ENCODE data around the gene XRN2.

XRN2 gene

DNA sequence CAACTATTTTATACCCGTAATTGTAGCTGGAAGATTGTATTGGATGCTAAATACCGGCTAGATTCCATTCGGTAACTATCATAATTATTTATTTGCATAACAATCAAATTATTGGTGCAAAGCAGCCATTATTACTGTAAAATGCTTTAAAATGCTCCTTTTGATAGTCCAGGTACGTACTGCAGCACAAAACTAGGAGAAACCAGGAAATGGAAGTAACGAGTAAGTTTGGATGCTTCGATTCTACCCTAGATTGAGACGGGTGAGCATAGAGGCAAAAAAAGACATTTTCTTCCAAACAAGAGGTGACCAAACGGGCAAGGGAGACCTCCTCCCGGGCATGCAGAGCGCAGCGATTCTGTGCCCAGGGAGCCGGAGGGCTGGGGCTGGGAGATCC lies 469 bp upstream of the XRN2 start:
- no peak for DNase-seq

- DNase-seq, result no peak
These were observed 898 bp downstream of the XRN2 start for GRCh38 chr20:21303872-21304586.

GRCh38 chr20:21308340-21308739 lies 5.2 kb downstream of the XRN2 start:
- no peak for DNase-seq

- no peak for DNase-seq
These were observed 6.7 kb downstream of the XRN2 start for GRCh38 chr20:21309678-21310467.

- DNase-seq, result no peak
These were observed 9.8 kb downstream of the XRN2 start for GRCh38 chr20:21312813-21313474.

GRCh38 chr20:21315138-21315537 lies 12.0 kb downstream of the XRN2 start:
- peak; percentile 1 for DNase-seq

GRCh38 chr20:21322083-21322710 lies 19.1 kb downstream of the XRN2 start:
- DNase-seq, result no peak

GRCh38 chr20:21322921-21323331 lies 19.8 kb downstream of the XRN2 start:
- no peak for DNase-seq

DNA sequence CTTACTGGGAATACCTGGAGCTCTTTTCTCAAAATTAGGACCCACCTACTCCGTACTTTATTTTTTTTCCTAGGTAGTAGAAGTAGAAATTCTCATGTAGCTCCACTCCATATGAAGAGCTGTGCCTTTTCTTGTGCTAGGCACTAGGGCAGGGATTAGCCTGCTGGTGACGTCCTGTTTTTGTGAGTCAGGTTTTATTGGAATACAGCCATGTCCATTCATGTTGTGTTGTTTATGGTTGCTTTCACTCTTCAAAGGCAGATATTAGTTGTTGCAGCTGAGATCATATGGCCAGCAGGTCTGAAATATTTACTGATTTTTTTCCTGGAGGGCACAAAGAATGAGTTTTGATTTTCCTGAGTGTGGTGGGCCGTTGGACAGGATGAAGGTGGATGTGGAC lies 20.5 kb downstream of the XRN2 start:
- no peak for DNase-seq

- DNase-seq, result no peak
These were observed 21.0 kb downstream of the XRN2 start for GRCh38 chr20:21324126-21324525.

DNA sequence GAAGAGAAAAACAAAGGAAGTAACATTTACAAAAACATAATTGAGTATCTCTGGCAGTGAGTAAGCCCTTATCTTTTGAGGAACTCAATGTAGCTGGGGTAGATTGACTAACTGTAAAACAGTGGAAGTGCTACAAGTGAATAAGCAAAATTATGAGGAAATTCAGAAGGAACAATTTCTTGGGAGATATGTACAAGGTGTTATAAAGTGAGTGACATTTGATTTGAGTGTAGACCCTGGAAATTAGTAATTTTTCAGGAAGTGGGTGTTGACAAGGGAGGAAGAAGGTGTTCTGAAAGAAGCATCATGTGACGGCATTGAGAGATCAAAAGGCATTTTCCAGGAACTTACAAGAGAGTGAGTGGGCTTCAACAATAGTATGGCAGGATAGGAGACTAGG lies 22.2 kb downstream of the XRN2 start:
- no peak for DNase-seq

- no peak for DNase-seq
These were observed 23.6 kb downstream of the XRN2 start for GRCh38 chr20:21326700-21327099.

- DNase-seq, result no peak
These were observed 33.5 kb downstream of the XRN2 start for GRCh38 chr20:21336455-21337151.

- DNase-seq, result no peak
These were observed 35.2 kb downstream of the XRN2 start for GRCh38 chr20:21338291-21338690.

DNA sequence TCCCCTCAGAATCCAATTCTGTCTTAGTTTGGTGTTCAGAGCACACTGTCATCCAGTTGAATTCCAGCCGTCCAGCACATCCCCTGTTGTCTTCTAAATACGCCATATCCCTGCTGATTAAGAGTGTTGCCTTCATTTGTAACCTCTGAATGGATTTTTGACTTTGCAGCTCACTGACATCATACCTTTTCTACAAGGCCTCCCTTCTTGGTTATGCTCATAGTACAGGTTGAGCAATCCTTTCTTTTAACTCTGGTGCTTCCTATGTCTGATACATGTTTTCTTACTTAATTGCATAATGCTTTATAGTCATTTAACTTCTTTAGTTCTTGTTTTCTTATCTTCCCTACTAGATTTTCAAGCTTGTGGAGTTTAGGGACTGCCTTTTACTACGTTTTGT lies 36.4 kb downstream of the XRN2 start:
- DNase-seq, result no peak

DNA sequence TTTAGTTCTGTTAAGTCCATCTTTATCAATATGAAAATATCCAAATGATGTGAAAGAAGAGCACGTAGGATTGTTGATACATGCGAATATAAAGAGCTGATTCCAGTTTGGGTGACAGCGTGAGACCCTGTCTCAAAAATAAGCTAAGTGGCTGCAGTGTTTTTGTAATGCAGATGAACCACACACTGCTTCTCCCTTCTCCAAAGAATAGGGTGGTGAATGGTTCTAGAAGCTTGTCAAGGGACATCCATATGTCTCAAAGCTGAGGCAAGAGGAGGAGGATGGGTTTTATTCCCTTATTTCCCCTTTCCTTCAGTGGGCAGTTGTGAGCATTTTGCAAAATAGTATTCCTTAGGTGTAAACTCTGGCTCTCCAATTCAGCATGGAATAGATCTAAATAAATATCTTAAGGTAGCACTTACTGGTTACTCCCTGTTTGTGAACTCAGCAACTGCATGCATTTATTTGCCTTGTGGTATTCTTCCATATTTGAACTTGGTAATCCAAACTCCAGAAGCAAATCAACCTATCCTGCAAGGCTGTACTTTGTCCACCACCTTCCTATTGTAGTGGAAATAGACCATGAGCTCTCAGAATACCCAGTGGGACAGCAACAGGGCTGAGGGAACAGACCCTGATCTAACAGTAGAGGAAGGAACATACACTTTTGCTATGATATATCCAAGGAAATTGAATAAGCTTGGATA lies 38.0 kb downstream of the XRN2 start:
- DNase-seq, result no peak

- no peak for DNase-seq
These were observed 39.7 kb downstream of the XRN2 start for GRCh38 chr20:21342656-21343345.

GRCh38 chr20:21344206-21344900 lies 41.2 kb downstream of the XRN2 start:
- DNase-seq, result no peak

GRCh38 chr20:21344961-21345360 lies 41.8 kb downstream of the XRN2 start:
- no peak for DNase-seq

DNA sequence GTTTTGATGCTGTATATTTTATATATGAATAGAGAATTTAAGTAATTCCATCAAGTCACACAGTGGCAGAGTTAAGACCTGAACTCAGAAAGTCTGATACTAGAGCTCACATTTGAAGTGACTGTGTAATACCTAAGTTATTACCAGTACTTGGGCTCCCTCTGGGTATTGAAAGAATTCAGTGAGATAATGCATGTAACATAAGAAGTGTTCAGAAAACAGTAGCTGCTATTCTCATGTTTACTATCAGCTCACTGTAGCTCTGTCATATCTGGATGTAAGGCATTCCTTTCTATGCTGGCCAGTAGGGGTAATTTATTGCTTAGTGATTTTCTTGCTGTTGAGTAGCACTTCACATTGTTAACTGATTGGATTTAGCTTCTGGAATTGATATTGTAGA lies 49.6 kb downstream of the XRN2 start:
- DNase-seq, result no peak

DNA sequence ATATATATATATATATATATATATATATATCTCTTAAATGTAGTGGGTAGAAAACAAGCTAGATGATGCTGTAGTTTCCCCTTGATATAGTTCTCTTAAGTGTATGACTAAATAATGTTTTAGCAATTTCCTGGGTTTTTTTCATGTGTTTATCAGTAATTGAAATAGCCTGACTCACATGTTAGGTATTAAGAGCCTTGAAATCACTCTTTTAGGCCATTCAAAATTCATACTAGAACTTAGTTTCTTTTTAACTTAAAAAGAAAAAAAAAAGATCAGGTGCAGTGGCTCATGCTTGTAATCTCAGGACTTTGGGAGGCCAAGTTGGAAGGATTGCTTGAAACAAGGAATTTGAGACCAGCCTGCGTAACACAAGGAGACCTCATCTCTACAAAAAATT lies 50.1 kb downstream of the XRN2 start:
- DNase-seq, result no peak
